ENCODE measurements around the gene GALNT1. TPM values are rescaled to one million over a fixed set of nuclear protein-coding genes. Genes with fewer than 3 reads are reported as not detected.
A peak's percentile ranks its signal among the peaks of the same experiment; 100 is the strongest.

The GALNT1 gene
- total and polyA plus RNA-seq, 2 of the 4 experiments (the other 2 are of a cell fraction): 24.9 to 43.9 TPM

DNA sequence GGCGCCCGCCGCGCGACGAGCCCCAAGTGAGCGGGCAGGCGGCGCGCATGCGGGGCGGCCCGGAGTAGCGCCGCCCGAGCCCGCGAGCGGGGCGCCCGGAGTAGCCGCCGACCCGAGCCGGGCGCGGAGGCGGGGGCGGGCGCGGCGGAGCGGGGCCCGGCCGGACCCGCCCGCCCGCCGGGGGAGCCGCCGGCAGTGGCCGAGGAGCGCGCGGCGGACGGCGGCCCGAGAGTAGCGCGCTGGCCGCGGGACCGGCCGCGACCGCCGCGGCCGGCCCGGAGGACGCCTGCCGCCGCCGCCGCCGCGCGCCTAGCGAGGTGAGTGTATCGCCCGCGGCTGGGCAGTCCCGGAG is at the start of gene GALNT1 (continued):
- TF ChIP-seq BHLHE40 (IDR thresholded peaks at IDR 0.05; ENCODE audit: low read depth, low read length) (no peak), MXI1 (IDR thresholded peaks at IDR 0.05; ENCODE audit: borderline replicate concordance, low read depth, low read length) (no peak)

- H3K4ac ChIP-seq (ENCODE audit: low read depth, low read length): no peak overlapping the region
- TF ChIP-seq SMC3 (IDR thresholded peaks at IDR 0.05; ENCODE audit: low read depth, low read length): no peak
- no peak for TF ChIP-seq RAD21 (IDR thresholded peaks at IDR 0.05; ENCODE audit: low read length)
- TF ChIP-seq, protein P1, sequence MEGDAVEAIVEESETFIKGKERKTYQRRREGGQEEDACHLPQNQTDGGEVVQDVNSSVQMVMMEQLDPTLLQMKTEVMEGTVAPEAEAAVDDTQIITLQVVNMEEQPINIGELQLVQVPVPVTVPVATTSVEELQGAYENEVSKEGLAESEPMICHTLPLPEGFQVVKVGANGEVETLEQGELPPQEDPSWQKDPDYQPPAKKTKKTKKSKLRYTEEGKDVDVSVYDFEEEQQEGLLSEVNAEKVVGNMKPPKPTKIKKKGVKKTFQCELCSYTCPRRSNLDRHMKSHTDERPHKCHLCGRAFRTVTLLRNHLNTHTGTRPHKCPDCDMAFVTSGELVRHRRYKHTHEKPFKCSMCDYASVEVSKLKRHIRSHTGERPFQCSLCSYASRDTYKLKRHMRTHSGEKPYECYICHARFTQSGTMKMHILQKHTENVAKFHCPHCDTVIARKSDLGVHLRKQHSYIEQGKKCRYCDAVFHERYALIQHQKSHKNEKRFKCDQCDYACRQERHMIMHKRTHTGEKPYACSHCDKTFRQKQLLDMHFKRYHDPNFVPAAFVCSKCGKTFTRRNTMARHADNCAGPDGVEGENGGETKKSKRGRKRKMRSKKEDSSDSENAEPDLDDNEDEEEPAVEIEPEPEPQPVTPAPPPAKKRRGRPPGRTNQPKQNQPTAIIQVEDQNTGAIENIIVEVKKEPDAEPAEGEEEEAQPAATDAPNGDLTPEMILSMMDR (conservative IDR thresholded peaks at IDR 0.05; ENCODE audit: low read depth, low read length): no peak
- no peak for TF ChIP-seq BHLHE40 (IDR thresholded peaks at IDR 0.05; ENCODE audit: low read depth, low read length)
- TF ChIP-seq RCOR1 (IDR thresholded peaks at IDR 0.05; ENCODE audit: insufficient replicate concordance, low read length): no peak
- TF ChIP-seq, protein P2, sequence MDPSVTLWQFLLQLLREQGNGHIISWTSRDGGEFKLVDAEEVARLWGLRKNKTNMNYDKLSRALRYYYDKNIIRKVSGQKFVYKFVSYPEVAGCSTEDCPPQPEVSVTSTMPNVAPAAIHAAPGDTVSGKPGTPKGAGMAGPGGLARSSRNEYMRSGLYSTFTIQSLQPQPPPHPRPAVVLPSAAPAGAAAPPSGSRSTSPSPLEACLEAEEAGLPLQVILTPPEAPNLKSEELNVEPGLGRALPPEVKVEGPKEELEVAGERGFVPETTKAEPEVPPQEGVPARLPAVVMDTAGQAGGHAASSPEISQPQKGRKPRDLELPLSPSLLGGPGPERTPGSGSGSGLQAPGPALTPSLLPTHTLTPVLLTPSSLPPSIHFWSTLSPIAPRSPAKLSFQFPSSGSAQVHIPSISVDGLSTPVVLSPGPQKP (IDR thresholded peaks at IDR 0.05; ENCODE audit: borderline replicate concordance, low read depth, low read length): no peak
- TF ChIP-seq CEBPB (IDR thresholded peaks at IDR 0.05; ENCODE audit: low read depth, low read length): peak; percentile 79
- no peak for TF ChIP-seq CHD1 (IDR thresholded peaks at IDR 0.05; ENCODE audit: low read depth, low read length)
- no peak overlapping the region for H2BK20ac ChIP-seq (ENCODE audit: low read depth, low read length)
- no peak overlapping the region for H2AFZ ChIP-seq (replicated peaks; ENCODE audit: low read length, poor library complexity)
- H2AK5ac ChIP-seq (ENCODE audit: low read depth, low read length): no peak overlapping the region
- H3K27me3 ChIP-seq (ENCODE audit: control insufficient read depth, insufficient read depth, low read length): peaks cover 3% of the 10 kb centered on the region
- no peak overlapping the region for H4K8ac ChIP-seq (ENCODE audit: low read depth in 2 of 2, low read length in 2 of 2)
- BruUV-seq (replicated peaks): no TSS peak
- ATAC-seq (ENCODE audit: low read depth) (no peak), DNase-seq (no peak)
- in situ Hi-C loops (cut with MboI; ENCODE audit: low sequenced_read_pairs) (no loop called here), intact Hi-C loops (cut with micrococcal nuclease) (loop anchor here (5.0 kb wide), 1 partner anchor 38 kb away; no protein-coding TSS in a partner anchor), dilution Hi-C loops (cut with HindIII; ENCODE audit: low sequenced_read_pairs, unreplicated experiment) (no loop called here)
- no peaks in the 10 kb centered on the region for H3K79me1 ChIP-seq (ENCODE audit: low read depth in 1 of 2, low read length in 2 of 2)
- H3K18ac ChIP-seq (ENCODE audit: low read depth, low read length): no peak overlapping the region
- H2BK120ac ChIP-seq (ENCODE audit: low read depth, low read length): no peak overlapping the region
- H3K36me3 ChIP-seq (ENCODE audit: control insufficient read depth, insufficient read depth, low read length): no peaks in the 10 kb centered on the region
- no peak overlapping the region for H3K27ac ChIP-seq (ENCODE audit: insufficient read depth, low read length)
- H3K9ac ChIP-seq (ENCODE audit: low read depth, low read length): no peak overlapping the region
- H4K91ac ChIP-seq (ENCODE audit: insufficient read depth, low read depth, low read length): no peak overlapping the region
- H2BK15ac ChIP-seq (ENCODE audit: low read depth, low read length): no peak overlapping the region
- H3K9me1 ChIP-seq (ENCODE audit: insufficient read depth, low read length): no peaks in the 10 kb centered on the region
- ChIA-PET POLR2A (ENCODE audit: unreplicated experiment) (no interaction called here), CTCF (no interaction called here)
- H2BK5ac ChIP-seq (ENCODE audit: low read depth, low read length, poor library complexity, severe bottlenecking): no peak overlapping the region
- H3K14ac ChIP-seq (replicated peaks; ENCODE audit: low read depth, low read length): no peak overlapping the region
- H2AK9ac ChIP-seq (replicated peaks; ENCODE audit: low read depth, low read length, poor library complexity): no peak overlapping the region
- H4K5ac ChIP-seq (ENCODE audit: low read depth, low read length): no peak overlapping the region
- no peak overlapping the region for H3K23ac ChIP-seq (ENCODE audit: low read depth, low read length)
- no peak overlapping the region for H3K56ac ChIP-seq (ENCODE audit: extremely low read depth, insufficient read depth, low read length)
- H3K4me3 ChIP-seq (ENCODE audit: insufficient read depth, low read depth, low read length): no peak overlapping the region
- WGBS, 2 experiments (ENCODE audit: extremely low coverage in 2 of 2, insufficient read length in 1 of 2): no CpG with 5 or more reads among the region's 2 CpGs
- H3K9me3 ChIP-seq (ENCODE audit: control insufficient read depth, insufficient read depth, low read length): peaks cover 3% of the 10 kb centered on the region; the same call in 1 of the 2 replicates
- H4K20me1 ChIP-seq (ENCODE audit: insufficient read depth, low read length): no peaks in the 10 kb centered on the region
- no peak overlapping the region for H3K4me2 ChIP-seq (ENCODE audit: low read depth, low read length)
- no peaks in the 10 kb centered on the region for H3K4me1 ChIP-seq (ENCODE audit: control insufficient read depth, insufficient read depth, low read length)
Measured at GRCh38 chr18:35533916-35534405, 47.6 kb upstream of the GALNT1 start.
